Tibial artery (tissue), 4 donors: Measurements from ENCODE around the gene SLAIN1.

Source experiments
- DNase-seq, 2 donors: peaks; one replicate each; pipeline ENCODE4 v3.0.0-alpha.2; 2019
- H3K27ac ChIP-seq, 2 donors: fragments of 200-600 bp; sonication (generic) in 1 of 2; 1 replicate in 1 of 2; 2 replicates in 1 of 2; pipeline ENCODE4 v1.5.1; 2018 to 2019; ENCODE audit warnings: mild to moderate bottlenecking in 1 of 2
- H3K27me3 ChIP-seq, 2 donors: fragments of 200-600 bp; sonication (generic) in 1 of 2; one replicate each; pipeline versions ENCODE4 v1.5.1 to v1.6.0; 2016 to 2019
- H3K36me3 ChIP-seq, 3 donors: fragments of 200-600 bp; sonication (generic) in 2 of 3; one replicate each; pipeline ENCODE4 v1.5.1; 2016 to 2019; ENCODE audit warnings: mild to moderate bottlenecking in 2 of 3
- H3K4me1 ChIP-seq, 4 donors: fragments of 200-600 bp; sonication (generic) in 2 of 4; 1 replicate in 3 of 4; 2 replicates in 1 of 4; pipeline ENCODE4 v1.5.1; 2016 to 2019
- H3K4me3 ChIP-seq, 2 donors: fragments of 200-600 bp; sonication (generic) in 1 of 2; 1 replicate in 1 of 2; 2 replicates in 1 of 2; pipeline ENCODE4 v1.5.1; 2018 to 2019; ENCODE audit warnings: mild to moderate bottlenecking in 2 of 2
- H3K9me3 ChIP-seq, 3 donors: fragments of 200-600 bp; sonication (generic) in 1 of 3; one replicate each; pipeline ENCODE4 v1.5.1; 2016 to 2019
- intact Hi-C: fragments of 100-400 bp; cut with DNase I; formaldehyde crosslinking; loops from one replicate; pipeline ENCODE4 v1.15.0; 2023; ENCODE audit warnings: low total_unique reads
- TF ChIP-seq, protein P1 (sequence below), 2 experiments: fragments of 200-600 bp in 1 of 2; fragments of 450-650 bp in 1 of 2; IDR thresholded peaks; one replicate each; pipeline ENCODE4 v1.5.1; 2017 to 2019; ENCODE audit warnings: antibody characterized with exemption in 2 of 2, mild to moderate bottlenecking in 1 of 2, moderate library complexity in 1 of 2

The SLAIN1 gene

GRCh38 chr13:77807431-77808135 lies 110.1 kb downstream of the SLAIN1 start:
- TF ChIP-seq, protein P1, sequence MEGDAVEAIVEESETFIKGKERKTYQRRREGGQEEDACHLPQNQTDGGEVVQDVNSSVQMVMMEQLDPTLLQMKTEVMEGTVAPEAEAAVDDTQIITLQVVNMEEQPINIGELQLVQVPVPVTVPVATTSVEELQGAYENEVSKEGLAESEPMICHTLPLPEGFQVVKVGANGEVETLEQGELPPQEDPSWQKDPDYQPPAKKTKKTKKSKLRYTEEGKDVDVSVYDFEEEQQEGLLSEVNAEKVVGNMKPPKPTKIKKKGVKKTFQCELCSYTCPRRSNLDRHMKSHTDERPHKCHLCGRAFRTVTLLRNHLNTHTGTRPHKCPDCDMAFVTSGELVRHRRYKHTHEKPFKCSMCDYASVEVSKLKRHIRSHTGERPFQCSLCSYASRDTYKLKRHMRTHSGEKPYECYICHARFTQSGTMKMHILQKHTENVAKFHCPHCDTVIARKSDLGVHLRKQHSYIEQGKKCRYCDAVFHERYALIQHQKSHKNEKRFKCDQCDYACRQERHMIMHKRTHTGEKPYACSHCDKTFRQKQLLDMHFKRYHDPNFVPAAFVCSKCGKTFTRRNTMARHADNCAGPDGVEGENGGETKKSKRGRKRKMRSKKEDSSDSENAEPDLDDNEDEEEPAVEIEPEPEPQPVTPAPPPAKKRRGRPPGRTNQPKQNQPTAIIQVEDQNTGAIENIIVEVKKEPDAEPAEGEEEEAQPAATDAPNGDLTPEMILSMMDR (IDR thresholded peaks at IDR 0.05) = no peak
- no peak overlapping the region for H3K27ac ChIP-seq
- no peaks in the 10 kb centered on the region for H3K9me3 ChIP-seq
- H3K4me1 ChIP-seq = no peaks in the 10 kb centered on the region
- intact Hi-C loops = no loop called here
- no peaks in the 10 kb centered on the region for H3K27me3 ChIP-seq
- no peaks in the 10 kb centered on the region for H3K36me3 ChIP-seq
- DNase-seq = no peak
- H3K4me3 ChIP-seq = no peak overlapping the region

DNA sequence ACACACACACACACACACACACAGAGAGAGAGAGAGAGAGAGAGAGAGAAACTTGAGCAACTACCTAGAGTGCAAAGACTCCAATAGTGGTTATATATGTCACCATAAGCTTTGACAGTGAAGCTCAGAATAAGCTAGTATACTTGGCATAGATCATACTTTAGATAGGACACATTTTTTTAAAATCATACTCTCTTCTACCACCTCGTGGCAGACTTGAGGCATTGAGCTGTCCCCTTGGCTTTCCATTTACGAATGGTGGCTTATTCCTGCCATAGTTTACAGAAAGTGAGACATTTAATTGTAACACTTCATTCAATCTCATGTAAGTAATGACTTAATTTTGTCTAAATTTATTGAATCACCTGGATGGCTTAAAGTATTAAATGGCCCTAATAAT lies 112.9 kb downstream of the SLAIN1 start:
- intact Hi-C loops = no loop called here
- TF ChIP-seq, protein P1 (IDR thresholded peaks at IDR 0.05) = peak; percentile 7 to 17
- Histone ChIP-seq H3K4me3 (no peak overlapping the region), H3K4me1 (no peaks in the 10 kb centered on the region), H3K27me3 (no peaks in the 10 kb centered on the region), H3K9me3 (no peaks in the 10 kb centered on the region), H3K36me3 (no peaks in the 10 kb centered on the region), H3K27ac (no peak overlapping the region)
- no peak for DNase-seq

DNA sequence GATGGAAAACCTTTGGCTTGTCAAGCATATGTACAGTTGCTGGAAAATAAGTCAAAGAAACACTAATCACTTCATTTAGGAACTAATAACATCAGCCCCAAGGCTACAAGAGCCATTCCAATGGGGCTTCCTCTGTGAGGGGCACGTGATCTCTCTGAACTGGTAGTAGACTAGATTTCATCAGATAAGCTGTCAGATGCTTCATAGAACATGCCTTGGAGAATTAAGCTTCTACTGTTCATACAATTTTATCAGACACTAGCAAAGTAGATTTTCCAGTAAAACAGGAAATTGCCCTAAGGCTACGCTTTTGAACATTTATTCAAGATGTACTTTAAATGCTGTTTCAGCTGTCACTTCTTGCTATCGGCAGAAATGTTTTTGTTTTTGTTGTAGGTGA lies 113.4 kb downstream of the SLAIN1 start:
- intact Hi-C loops = no loop called here
- Histone ChIP-seq H3K27ac (no peak overlapping the region), H3K4me3 (no peak overlapping the region), H3K36me3 (no peaks in the 10 kb centered on the region), H3K9me3 (no peaks in the 10 kb centered on the region), H3K27me3 (no peaks in the 10 kb centered on the region), H3K4me1 (no peaks in the 10 kb centered on the region)
- no peak for DNase-seq
- TF ChIP-seq, protein P1 (IDR thresholded peaks at IDR 0.05) = no peak

- Histone ChIP-seq H3K4me1 (no peaks in the 10 kb centered on the region), H3K36me3 (no peaks in the 10 kb centered on the region), H3K27me3 (no peaks in the 10 kb centered on the region), H3K4me3 (no peak overlapping the region), H3K9me3 (no peaks in the 10 kb centered on the region), H3K27ac (no peak overlapping the region)
- intact Hi-C loops = no loop called here
- TF ChIP-seq, protein P1 (IDR thresholded peaks at IDR 0.05) = no peak
- DNase-seq = no peak
These were observed 113.9 kb downstream of the SLAIN1 start for GRCh38 chr13:77811381-77811780.

GRCh38 chr13:77811981-77812380 lies 114.5 kb downstream of the SLAIN1 start:
- Histone ChIP-seq H3K4me3 (no peak overlapping the region), H3K4me1 (no peaks in the 10 kb centered on the region), H3K36me3 (no peaks in the 10 kb centered on the region), H3K27me3 (no peaks in the 10 kb centered on the region), H3K9me3 (no peaks in the 10 kb centered on the region), H3K27ac (no peak overlapping the region)
- intact Hi-C loops = no loop called here
- TF ChIP-seq, protein P1 (IDR thresholded peaks at IDR 0.05) = no peak
- no peak for DNase-seq
